Measurements from ENCODE around the gene TPRG1.

GRCh38 chr3:189167027-189167766 is 4.6 kb upstream of the TPRG1 start:
- TF ChIP-seq POLR2A (IDR thresholded peaks at IDR 0.05) = no peak
- no peak for TF ChIP-seq CTCF (IDR thresholded peaks at IDR 0.05)
